IMR-90 (cell line): ENCODE measurements around the gene APEX1. TPM values are rescaled to one million over a fixed set of nuclear protein-coding genes. Genes with fewer than 3 reads are reported as not detected.
"Not testable (repeated sequence)": the region's sequence is repeated elsewhere in the genome, so short reads cannot be mapped to it uniquely, and the experiment has no call there.

Experiments
- ATAC-seq: fragments of 200-7000 bp; cut with Tn5 transposase; 2 replicates; pipeline ENCODE4 v1.9.1; 2020; ENCODE audit warnings: low read depth, mild to moderate bottlenecking, moderate library complexity
- BruUV-seq: library from RNA; stranded (reverse); fragments of 400-500 nt; replicated peaks from 2 replicates; lab custom pipeline; 2021; lab: Mats Ljungman, UMichigan
- CTCF ChIA-PET: fragments of 300-600 bp; formaldehyde crosslinking; extraction: SDS; loops from one replicate; lab custom pipeline; 2021; ENCODE audit warnings: antibody characterized with exemption; lab: Yijun Ruan, JAX
- POLR2A ChIA-PET: fragments of 300-600 bp; sonication (Branson Sonifier 250); formaldehyde crosslinking; loops from one replicate; lab custom pipeline; 2022; ENCODE audit warnings: antibody characterized with exemption; ENCODE audit not compliant: unreplicated experiment; lab: Charles Lee
- DNase-seq: peaks from one replicate; pipeline ENCODE4 v3.0.0; 2013
- H2AFZ ChIP-seq: replicated peaks from 2 replicates; pipeline ENCODE3; 2013; ENCODE audit warnings: low read length, mild to moderate bottlenecking; ENCODE audit not compliant: poor library complexity
- H2AK5ac ChIP-seq: 2 replicates; pipeline ENCODE4 v1.6.1; 2013; ENCODE audit warnings: low read depth, low read length, inconsistent platforms
- H2AK9ac ChIP-seq: replicated peaks from 2 replicates; pipeline ENCODE3; 2013; ENCODE audit warnings: mild to moderate bottlenecking, low read depth, low read length, moderate library complexity; ENCODE audit not compliant: poor library complexity
- H2BK120ac ChIP-seq: 2 replicates; pipeline ENCODE4 v1.6.1; 2013; ENCODE audit warnings: low read depth, low read length, inconsistent platforms
- H2BK15ac ChIP-seq: 3 replicates; pipeline ENCODE4 v1.6.1; 2013; ENCODE audit warnings: low read depth, low read length, inconsistent platforms
- H2BK20ac ChIP-seq: 2 replicates; pipeline ENCODE4 v1.6.1; 2013; ENCODE audit warnings: low read depth, mild to moderate bottlenecking, inconsistent platforms, low read length, moderate library complexity
- H2BK5ac ChIP-seq: 2 replicates; pipeline ENCODE4 v1.6.1; 2013; ENCODE audit warnings: mild to moderate bottlenecking, low read depth, low read length, inconsistent platforms; ENCODE audit not compliant: poor library complexity, severe bottlenecking
- H3K14ac ChIP-seq: replicated peaks from 2 replicates; pipeline ENCODE4 v1.6.1; 2013; ENCODE audit warnings: low read depth, low read length, inconsistent platforms
- H3K18ac ChIP-seq: 2 replicates; pipeline ENCODE4 v1.6.1; 2013; ENCODE audit warnings: low read depth, low read length, control low read depth
- H3K23ac ChIP-seq: 2 replicates; pipeline ENCODE4 v1.6.1; 2013; ENCODE audit warnings: low read depth, low read length, inconsistent platforms
- H3K27ac ChIP-seq: 2 replicates; pipeline ENCODE4 v1.5.1; 2013; ENCODE audit warnings: mild to moderate bottlenecking, control low read depth, low read length; ENCODE audit not compliant: insufficient read depth
- H3K27me3 ChIP-seq: 2 replicates; pipeline ENCODE4 v1.6.1; 2013; ENCODE audit warnings: low read length; ENCODE audit not compliant: control insufficient read depth, insufficient read depth
- H3K36me3 ChIP-seq: 2 replicates; pipeline ENCODE4 v1.6.1; 2013; ENCODE audit warnings: low read length, mixed read lengths; ENCODE audit not compliant: control insufficient read depth, insufficient read depth
- H3K4ac ChIP-seq: 2 replicates; pipeline ENCODE4 v1.6.1; 2013; ENCODE audit warnings: low read depth, low read length, inconsistent platforms
- H3K4me1 ChIP-seq: 2 replicates; pipeline ENCODE4 v1.6.1; 2013; ENCODE audit warnings: low read length, mixed read lengths; ENCODE audit not compliant: control insufficient read depth, insufficient read depth
- H3K4me2 ChIP-seq: 2 replicates; pipeline ENCODE4 v1.6.1; 2013; ENCODE audit warnings: low read depth, mild to moderate bottlenecking, control low read depth, low read length, moderate library complexity
- H3K4me3 ChIP-seq: 2 replicates; pipeline ENCODE4 v1.5.1; 2013; ENCODE audit warnings: low read depth, mild to moderate bottlenecking, control low read depth, low read length, moderate library complexity; ENCODE audit not compliant: insufficient read depth
- H3K56ac ChIP-seq: 2 replicates; pipeline ENCODE4 v1.6.1; 2013; ENCODE audit warnings: low read length, inconsistent platforms; ENCODE audit not compliant: insufficient read depth; ENCODE audit errors: extremely low read depth
- H3K79me1 ChIP-seq, 2 experiments: 2 replicates each; pipeline ENCODE4 v1.6.1; 2013; ENCODE audit warnings: low read length in 2 of 2, inconsistent platforms in 1 of 2, low read depth in 1 of 2
- H3K9ac ChIP-seq: 2 replicates; pipeline ENCODE4 v1.6.1; 2013; ENCODE audit warnings: low read depth, low read length, control low read depth
- H3K9me1 ChIP-seq: 2 replicates; pipeline ENCODE4 v1.6.1; 2013; ENCODE audit warnings: low read length, inconsistent platforms; ENCODE audit not compliant: insufficient read depth
- H3K9me3 ChIP-seq: 2 replicates; pipeline ENCODE4 v1.6.1; 2013; ENCODE audit warnings: low read length; ENCODE audit not compliant: control insufficient read depth, insufficient read depth
- H4K20me1 ChIP-seq: 2 replicates; pipeline ENCODE4 v1.6.1; 2013; ENCODE audit warnings: low read length, inconsistent platforms; ENCODE audit not compliant: insufficient read depth
- H4K5ac ChIP-seq: 2 replicates; pipeline ENCODE4 v1.6.1; 2013; ENCODE audit warnings: mild to moderate bottlenecking, low read depth, low read length, control low read depth
- H4K8ac ChIP-seq, 2 experiments: 2 replicates each; pipeline ENCODE4 v1.6.1; 2013; ENCODE audit warnings: low read depth in 2 of 2, low read length in 2 of 2, control low read depth in 1 of 2, inconsistent platforms in 1 of 2
- H4K91ac ChIP-seq: 2 replicates; pipeline ENCODE4 v1.6.1; 2013; ENCODE audit warnings: low read depth, low read length, inconsistent platforms; ENCODE audit not compliant: insufficient read depth
- WGBS, 2 experiments: methylation state at CpG; one replicate each; pipeline versions ENCODE4 v1.1.5 to v1.1.7; 2013; ENCODE audit warnings: missing lambda C conversion rate in 2 of 2; ENCODE audit not compliant: insufficient read length in 1 of 2; ENCODE audit errors: extremely low coverage in 2 of 2; 5-methylcytosine and 5-hydroxymethylcytosine counted together
- dilution Hi-C: fragments of 300-500 bp; cut with HindIII; formaldehyde crosslinking; loops from one replicate; pipeline ENCODE4 v1.14.3; 2018; ENCODE audit warnings: low sequenced_read_pairs; ENCODE audit not compliant: unreplicated experiment
- in situ Hi-C: fragments of 300-500 bp; cut with MboI; formaldehyde crosslinking; loops from 3 replicates; pipeline ENCODE4 v1.14.3; 2019; ENCODE audit warnings: low sequenced_read_pairs, inconsistent platforms, mixed read lengths
- intact Hi-C: fragments of 100-400 bp; cut with micrococcal nuclease; formaldehyde crosslinking; loops from 2 replicates; pipeline ENCODE4 v1.10.0; 2022
- polyA plus RNA-seq, 3 experiments: library from polyadenylated mRNA; depleted of rRNA; stranded (reverse); fragments of >200 nt; gene quantifications; 2 replicates each; pipeline ENCODE4 v1.2.3, GENCODE V29; 2012; ENCODE audit warnings: low replicate concordance in 1 of 3
- total RNA-seq: library from RNA; depleted of rRNA; stranded (reverse); fragments of >200 nt; gene quantifications from 2 replicates; pipeline ENCODE4 v1.2.3, GENCODE V29; 2012

The APEX1 gene
- total and polyA plus RNA-seq, 2 of the 4 experiments (the other 2 are of a cell fraction) = 125 to 241 TPM

GRCh38 chr14:20506276-20506675, 51.2 kb downstream of the APEX1 start:
- H4K91ac ChIP-seq, H3K9me3 ChIP-seq, H3K27me3 ChIP-seq, H3K14ac ChIP-seq, DNase-seq, dilution Hi-C loops, H4K5ac ChIP-seq, H2BK20ac ChIP-seq, H3K4me3 ChIP-seq, H3K79me1 ChIP-seq, CTCF ChIA-PET, H2BK5ac ChIP-seq, H3K23ac ChIP-seq, in situ Hi-C loops, H2AK9ac ChIP-seq, H3K27ac ChIP-seq, ATAC-seq, H3K18ac ChIP-seq, H4K20me1 ChIP-seq, H3K4me1 ChIP-seq, H3K36me3 ChIP-seq, H2AK5ac ChIP-seq, H2BK15ac ChIP-seq, H3K9ac ChIP-seq, H3K4ac ChIP-seq, H4K8ac ChIP-seq, intact Hi-C loops, H3K56ac ChIP-seq, H2BK120ac ChIP-seq, POLR2A ChIA-PET, H3K9me1 ChIP-seq, H3K4me2 ChIP-seq, BruUV-seq, H2AFZ ChIP-seq: not testable (repeated sequence)
- WGBS, 2 experiments = no CpG with 5 or more reads among the region's 30 CpGs

- intact Hi-C loops, in situ Hi-C loops: not testable (repeated sequence)
Observed at GRCh38 chr14:20506752-20507151, 51.7 kb downstream of the APEX1 start.

More at GRCh38 chr14:20506752-20507151, 51.7 kb downstream of the APEX1 start:
- H4K8ac ChIP-seq, CTCF ChIA-PET, H3K9me3 ChIP-seq, H2AK5ac ChIP-seq, BruUV-seq, ATAC-seq, H3K27ac ChIP-seq, H3K9me1 ChIP-seq, H2AK9ac ChIP-seq, H3K4ac ChIP-seq, H3K79me1 ChIP-seq, H3K4me1 ChIP-seq, H3K4me2 ChIP-seq, H2BK120ac ChIP-seq, H3K18ac ChIP-seq, H3K4me3 ChIP-seq, dilution Hi-C loops, H3K23ac ChIP-seq, H4K5ac ChIP-seq, H3K14ac ChIP-seq, H2AFZ ChIP-seq, H2BK5ac ChIP-seq, H2BK15ac ChIP-seq, DNase-seq, H3K27me3 ChIP-seq, H4K20me1 ChIP-seq, H2BK20ac ChIP-seq, POLR2A ChIA-PET, H4K91ac ChIP-seq, H3K36me3 ChIP-seq, H3K9ac ChIP-seq, H3K56ac ChIP-seq: not testable (repeated sequence)
- no CpG with 5 or more reads among the region's 30 CpGs for WGBS, 2 experiments
